Bone marrow (tissue), 2 donors: ENCODE results near the gene GPATCH1.
"Not testable (repeated sequence)": the region's sequence is repeated elsewhere in the genome, so short reads cannot be mapped to it uniquely, and the experiment has no call there.

ENCODE experiments used
- DNase-seq, 2 donors: peaks; one replicate each; lab custom pipeline; 2025; lab: John Stamatoyannopoulos, UW

GPATCH1 gene

DNA sequence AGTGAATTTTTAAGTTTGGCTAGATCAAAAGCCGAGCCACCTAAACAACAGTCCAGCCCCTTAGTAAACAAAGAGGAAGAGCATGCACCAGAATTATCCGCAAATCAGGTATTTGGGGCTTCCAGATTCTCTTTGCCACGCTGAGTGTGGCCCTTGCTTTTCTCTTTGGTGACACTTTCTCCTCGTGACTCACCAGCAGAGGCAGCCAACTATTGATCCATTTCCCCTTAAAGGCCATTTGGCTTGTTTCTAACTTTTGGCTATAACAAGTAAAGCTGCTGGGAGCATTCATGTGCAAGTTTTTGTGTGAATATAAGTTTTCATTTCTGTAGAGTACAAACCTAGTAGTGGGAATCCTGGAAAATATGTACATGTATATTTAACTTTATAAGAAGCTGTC lies 33.3 kb downstream of the GPATCH1 start:
- no peak for DNase-seq

DNA sequence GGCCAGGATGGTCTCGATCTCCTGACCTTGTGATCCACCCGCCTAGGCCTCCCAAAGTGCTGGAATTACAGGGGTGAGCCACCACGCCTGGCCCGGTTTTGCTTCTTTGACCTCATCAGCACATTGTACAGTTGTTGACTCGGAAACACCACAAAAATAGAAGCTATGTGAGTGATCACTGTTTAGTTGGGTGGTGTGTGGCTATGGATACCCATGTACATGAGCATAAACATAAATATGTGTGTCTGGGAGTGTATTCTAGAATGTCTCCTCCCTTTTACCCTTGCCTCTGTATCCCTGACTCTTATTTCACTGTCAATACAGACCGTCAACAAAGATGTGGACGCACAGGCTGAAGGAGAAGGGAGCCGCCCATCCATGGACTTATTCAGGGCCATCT lies 36.5 kb downstream of the GPATCH1 start:
- no peak for DNase-seq

DNA sequence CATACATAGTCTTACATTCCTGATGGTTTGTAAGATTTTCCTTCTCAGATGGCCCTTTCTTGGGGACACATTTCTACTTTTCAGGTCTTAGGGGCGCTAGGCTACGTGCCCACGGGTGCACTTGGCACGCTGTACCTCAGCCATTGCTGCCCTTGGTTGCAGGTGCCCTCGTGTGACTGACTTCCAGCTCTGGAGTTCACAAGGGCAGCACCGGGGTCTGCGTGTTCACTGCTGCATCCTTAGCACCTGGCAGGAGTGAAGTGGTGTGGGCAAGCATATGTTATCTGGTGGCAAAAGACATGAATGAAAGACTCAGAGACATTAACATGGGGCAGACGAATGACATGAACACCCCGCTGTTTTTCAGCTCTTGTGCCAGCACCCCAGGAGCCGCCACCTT lies 37.7 kb downstream of the GPATCH1 start:
- no peak for DNase-seq

DNA sequence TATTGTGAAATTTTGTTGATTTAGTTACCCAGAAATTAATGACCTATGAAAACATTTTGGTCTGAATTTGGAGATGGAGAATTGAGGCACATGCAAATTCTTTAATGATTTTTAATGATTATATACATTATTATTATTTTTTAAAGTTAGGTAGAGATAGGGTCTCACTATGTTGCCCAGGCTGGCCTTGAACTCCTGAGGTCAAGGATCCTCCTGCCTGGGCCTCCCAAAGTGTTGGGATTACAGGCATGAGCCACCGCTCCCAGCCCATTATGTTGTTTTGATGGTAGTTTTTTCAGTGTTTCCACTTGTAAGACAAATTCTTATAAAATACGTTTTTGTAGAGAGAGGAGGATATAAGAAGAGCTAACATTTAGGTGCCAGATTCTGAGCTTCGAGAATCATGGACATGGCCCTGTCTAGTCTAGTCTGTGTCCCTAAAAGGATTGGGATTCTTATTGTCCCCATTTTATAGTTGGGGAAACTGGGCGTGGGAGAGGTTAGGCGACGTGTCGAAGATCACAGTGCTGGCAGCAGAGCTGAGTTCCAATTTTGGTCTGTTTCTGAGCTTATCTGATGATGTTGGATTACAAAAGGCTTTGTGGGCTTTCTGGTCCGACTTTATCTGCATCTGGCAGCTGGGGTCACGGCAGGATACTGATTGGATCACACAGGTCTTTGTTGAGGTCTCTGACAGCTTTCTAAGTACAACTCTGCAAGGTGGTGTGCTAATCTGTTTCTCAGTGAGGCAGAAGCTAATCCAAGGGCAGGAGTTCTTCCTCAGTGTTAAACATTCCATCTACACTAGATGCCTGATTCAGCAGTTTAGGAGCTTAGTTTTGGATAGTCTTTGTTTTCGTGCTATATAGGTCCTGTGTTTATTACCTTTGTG lies 43.5 kb downstream of the GPATCH1 start:
- DNase-seq = no peak

DNA sequence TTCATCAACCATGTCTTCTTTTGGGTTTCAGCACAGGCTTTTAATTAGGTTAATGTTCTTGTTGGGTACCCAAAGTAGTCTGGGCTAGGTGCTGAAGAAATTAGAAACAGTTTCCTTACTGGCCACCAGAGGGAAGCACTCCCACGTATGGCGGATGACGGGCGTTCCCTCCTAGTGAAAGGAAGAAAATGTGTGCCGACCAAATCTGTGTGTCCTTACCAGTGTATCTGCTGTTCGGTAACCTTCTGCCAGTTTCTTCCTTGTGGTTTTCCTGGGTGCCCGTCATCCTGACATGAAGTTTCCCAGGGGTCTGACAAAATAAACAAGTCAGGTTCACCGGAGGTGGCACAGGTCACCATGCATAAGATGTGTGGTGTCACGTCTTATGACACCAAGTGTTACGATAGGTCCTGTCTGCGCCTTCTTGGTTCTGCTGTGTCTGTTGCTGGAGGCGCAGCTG lies 45.0 kb downstream of the GPATCH1 start:
- DNase-seq = no peak

DNA sequence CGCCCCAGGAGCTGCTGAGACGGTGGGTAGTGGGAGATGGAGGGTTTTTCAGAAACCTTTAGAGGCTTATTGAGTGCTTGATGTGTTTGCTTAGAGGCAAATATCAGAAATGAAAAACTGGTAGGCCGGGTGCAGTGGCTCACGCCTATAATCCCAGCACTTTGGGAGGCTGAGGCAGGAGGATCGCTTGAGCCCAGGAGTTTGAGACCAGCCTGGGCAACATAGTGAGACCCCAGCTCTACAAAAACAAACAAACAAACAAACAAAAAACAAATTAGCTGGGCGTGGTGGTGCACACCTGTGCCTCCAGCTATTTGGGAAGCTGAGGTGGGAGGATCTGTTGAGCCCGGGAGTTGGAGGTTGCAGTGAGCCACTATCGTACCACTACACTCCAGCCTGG lies 45.7 kb downstream of the GPATCH1 start:
- DNase-seq = not testable (repeated sequence)

DNA sequence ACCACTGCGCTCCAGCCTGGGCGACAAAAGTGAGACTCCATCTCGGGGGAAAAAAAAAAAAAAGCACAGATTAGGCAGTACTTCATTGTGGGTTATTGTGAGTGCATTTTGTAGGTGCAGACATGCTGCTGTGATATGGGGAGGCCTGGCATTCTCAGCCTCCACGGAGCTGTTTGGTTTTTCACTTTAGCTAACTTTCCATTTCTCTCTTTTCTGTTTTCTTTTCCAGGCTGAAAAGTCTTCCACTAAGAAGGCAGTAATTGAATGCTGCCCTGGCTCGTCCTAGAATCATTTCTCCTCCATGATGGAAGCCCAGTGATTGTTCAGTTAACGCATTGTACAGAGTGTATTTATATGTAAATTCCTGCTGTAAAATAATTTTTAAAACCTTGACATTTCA lies 48.9 kb downstream of the GPATCH1 start:
- DNase-seq = no peak

DNA sequence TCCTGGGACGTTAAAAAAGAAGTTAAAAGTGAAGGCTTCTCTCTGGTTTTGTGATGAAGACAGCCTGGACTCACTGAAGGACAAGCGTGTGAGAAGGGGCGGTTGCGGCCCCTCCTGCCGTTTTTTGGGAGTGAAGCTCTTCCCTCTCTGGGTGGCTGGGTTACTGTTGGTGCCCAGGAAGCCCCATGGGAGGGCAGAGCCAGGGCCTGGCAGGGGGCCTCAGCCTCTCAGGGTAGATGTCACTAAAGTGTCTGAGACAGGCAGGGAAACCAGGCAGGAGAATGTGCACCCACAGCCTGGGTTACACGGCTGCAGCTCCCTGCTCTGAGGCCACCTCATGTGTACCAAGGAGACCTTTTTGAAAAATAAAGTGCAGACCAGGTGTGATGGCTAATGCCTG lies 49.5 kb downstream of the GPATCH1 start:
- DNase-seq = no peak

DNA sequence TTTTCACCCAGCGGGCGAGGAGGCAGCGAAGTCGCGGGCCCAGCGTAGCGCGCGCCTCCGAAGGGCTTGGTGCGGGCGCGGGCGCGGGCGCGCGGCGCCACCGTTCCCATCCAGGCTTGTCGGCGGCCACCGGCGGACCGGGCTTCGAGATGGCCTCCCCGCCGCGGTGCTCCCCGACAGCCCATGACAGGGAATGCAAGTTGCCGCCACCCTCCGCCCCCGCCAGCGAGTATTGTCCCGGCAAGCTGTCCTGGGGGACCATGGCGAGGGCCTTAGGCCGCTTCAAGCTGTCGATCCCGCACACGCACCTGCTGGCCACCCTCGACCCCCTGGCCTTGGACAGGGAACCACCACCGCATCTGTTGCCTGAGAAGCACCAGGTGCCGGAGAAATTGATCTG lies 51.0 kb downstream of the GPATCH1 start, which contains the start of gene WDR88:
WDR88 (plus strand) TSS at position 94 of the 400 bp plus-strand sequence; CDS start at position 150, 56 bp downstream.
- DNase-seq = no peak

DNA sequence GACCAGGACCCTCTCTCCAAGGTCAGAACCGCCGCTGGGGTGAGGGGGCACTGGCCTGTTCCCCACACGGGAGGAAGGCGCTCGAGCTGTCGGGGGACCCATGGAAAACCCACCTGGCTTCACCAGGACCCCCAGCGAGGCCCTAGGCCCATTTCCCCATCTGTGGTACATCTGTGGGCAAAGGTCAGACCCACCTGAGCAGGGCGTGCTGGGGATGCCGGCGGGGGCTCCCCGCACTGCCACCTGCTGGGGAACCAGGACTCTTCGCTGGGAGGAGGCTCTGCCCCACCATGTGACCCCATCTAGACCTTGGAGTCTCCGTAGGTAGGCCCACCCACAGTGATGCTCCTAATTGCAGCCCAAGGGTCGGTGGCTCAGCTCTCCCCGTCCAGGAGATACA lies 51.4 kb downstream of the GPATCH1 start:
- no peak for DNase-seq

DNA sequence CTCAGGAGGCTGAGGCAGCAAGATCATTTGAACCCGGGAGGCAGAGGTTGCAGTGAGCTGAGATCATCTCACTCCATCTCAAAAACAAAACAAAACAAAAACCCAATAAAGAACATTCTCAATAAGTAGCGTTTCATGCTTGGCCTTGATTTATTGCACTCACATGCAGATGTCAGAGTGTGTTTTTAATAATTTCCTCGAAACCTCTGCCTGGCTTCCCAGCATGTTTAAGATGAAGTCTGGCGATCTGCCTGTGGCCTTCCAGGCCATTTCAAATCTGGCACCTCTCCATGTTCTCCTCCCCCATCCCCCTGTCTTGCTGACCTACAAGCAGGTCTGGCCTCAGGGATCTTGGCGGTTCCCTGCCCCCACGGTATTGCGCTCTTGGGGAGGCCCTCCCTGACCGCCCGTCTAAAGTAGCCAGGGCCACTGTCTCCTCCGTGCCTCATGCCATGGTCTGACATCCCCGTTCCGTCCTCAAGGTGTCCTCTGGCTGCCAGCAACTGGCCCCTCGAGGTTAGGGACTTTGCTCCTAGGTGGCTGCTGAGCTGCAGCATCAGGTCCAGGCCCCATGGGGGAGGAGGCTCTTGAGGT lies 52.6 kb downstream of the GPATCH1 start:
- DNase-seq = no peak

DNA sequence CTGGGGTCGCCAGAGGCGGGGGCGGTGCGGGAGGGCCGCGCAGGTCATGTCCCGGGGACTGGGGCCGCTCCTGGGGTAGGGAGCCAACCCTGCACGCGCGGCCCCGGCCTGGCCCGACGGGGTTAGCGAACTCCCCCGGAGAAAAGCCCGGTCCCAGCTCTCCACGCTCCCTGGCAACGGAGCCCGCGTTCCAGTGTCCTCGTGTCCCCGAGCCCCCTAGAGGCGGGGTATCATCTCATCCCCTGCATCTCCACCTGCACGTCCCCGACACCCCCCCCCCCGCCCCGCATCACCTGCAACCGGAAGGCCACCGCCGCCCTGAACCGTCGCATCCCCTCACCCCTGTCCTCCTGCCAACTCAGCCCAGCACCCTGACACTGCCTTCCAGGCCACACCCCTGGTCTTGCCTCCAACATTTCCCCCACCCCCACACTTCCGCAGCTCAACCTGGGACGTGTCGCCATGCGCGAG lies 53.6 kb downstream of the GPATCH1 start:
- DNase-seq = no peak

DNA sequence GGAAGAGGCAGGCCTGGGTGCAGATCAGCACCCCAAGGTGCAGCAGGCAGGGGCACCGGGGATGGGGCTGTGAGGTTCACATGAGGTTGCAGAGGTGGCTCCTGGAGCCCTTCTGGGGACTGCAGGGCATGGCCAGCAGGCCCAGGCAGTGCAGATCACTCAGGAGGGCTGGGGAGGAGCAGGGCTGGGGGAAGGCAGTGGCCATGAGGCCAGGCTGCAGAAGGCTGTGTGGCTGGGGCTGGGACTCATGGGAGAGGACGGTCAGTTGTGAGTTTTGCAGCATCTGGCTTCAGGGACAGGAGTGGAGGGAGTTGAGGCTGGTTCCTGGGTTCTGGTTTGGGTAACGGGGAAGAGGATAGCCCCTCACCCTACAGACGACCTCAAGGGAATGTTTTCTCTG lies 58.2 kb downstream of the GPATCH1 start:
- no peak for DNase-seq

DNA sequence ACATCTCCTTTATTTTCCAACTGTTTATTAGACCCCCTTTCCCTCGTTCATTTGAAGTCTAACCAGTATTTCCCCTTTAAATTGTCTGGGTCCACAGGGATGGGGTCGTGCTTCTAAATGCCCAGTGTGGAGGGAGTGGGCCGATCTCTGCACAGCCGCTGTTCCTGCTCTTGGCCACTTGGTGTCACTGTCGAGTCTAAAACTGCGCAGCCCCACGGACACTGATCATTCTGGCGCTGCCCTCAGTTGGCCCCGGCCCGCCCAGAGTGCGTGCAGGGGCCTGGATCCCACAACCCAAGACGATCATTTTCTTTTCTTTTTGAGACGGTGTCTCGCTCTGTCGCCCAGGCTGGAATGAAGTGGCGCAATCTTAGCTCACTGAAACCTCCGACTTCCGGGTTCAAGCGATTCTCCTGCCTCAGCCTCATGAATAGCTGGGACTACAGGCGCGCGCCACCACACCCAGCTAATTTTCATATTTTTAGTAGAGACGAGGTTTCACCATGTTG lies 63.0 kb downstream of the GPATCH1 start:
- peak in 1 of 2 donors; percentile 15 for DNase-seq

DNA sequence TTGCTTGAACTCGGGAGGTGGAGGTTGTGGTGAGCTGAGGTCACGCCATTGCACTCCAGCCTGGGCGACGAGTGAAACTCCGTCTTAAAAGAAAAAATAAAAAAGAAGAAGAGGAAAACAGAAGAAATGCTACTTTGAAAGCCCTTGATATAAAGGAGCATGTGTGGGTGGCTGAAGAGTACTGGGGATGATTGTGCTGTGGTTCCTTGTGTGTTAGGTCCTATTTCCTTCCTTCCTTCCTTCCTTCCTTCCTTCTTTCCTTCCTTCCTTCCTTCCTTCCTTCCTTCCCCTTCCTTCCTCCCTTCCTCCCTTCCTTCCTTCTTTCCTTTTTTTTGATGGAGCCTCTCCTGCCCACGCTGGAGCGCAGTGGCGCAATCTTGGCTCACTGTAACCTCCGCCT lies 65.2 kb downstream of the GPATCH1 start:
- no peak for DNase-seq

DNA sequence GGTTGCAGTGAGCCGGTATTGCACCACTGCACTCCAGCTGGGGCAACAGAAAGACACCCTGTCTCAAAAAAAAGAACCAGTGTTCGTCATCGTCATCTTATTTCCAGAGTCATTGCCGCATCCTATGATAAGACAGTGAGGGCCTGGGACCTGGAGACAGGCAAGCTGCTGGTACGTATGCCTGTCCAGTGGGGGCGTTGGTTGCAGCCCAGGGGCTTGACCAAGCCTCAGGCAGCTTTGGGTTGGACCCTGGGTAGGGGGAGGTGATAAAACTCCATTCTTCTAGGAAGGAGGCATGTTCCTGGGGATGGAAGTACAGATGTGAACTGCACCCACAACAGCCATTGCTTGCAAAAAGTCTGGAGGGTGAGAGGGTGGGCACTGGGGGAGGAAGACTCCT lies 66.6 kb downstream of the GPATCH1 start:
- no peak for DNase-seq

DNA sequence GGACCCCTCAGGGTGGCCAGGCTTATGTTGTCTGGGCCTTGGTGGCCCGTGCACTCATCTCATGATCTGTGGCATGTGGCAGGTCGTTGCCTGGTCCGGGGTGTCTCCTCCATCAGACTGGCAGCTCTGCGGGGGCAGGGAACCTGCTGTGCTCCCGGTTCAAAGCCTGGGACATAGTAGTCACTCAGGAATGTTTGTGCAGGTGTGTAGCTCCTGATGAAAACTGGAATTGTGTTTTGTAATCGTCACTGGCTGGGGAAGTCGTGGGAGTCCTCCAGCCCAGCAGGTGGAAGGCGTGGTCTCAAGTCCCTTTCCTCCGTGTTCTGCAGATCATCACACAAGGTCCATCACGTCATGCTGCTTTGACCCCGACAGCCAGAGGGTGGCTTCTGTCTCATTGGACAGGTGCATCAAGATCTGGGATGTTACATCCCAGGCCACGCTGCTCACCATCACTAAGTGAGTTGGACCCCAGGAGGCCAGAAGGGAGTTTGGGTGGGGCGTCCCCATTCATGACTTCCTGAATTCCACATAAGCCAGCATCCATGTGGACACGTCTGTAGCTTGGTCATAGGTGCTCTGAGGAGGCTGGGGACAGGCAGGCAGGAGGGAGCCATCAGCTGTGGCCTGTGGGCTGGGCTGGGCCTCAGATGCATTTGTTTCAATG lies 70.0 kb downstream of the GPATCH1 start:
- DNase-seq = no peak

DNA sequence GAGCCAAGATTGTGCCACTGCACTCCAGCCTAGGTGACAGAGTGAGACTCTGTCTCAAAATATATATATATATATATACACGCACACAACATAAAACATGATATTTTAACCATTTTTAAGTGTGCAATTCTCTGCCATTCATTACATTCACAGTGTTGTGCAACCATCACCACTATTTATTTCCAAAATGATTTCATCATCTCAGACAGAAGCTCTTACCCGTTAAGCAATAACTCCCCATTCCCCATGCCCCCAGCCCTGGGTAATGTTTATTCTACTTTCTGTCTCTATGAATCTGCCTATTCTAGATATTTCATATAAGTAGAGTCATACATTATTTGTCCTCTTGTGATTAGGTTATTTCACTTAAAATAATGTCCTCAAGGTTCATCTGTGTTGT lies 71.2 kb downstream of the GPATCH1 start:
- no peak for DNase-seq

DNA sequence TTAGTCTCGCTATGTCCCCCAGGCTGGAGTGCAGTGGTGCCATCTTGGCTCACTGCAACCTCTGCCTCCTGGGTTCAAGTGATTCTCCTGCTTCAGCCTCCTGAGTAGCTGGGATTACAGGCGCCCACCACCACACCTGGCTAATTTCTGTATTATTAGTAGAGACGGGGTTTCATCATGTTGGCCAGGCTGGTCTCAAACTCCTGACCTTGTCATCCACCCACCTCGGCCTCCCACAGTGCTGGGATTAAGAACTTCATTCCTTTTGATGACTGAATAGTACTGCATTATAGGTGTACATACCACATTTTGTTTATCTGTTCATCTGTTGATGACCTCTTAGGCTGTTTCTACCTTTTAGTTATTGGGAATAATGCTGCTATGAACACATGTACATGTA lies 71.6 kb downstream of the GPATCH1 start:
- DNase-seq = not testable (repeated sequence)

DNA sequence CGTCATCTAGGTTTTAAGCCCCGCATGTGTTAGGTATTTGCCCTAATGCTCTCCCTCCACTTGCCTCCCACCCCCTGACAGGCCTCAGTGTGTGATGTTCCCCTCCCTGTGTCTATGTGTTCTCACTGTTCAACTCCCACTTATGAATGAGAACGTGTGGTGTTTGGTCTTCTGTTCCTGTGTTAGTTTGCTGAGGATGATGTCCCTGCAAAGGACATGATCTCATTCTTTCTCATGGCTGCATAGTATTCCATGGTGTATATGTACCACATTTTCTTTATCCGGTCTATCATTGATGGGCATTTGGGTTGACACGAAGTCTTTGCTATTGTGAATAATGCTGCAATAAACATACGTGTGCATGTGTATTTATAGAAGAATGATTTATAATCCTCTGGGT lies 73.3 kb downstream of the GPATCH1 start:
- not testable (repeated sequence) for DNase-seq

DNA sequence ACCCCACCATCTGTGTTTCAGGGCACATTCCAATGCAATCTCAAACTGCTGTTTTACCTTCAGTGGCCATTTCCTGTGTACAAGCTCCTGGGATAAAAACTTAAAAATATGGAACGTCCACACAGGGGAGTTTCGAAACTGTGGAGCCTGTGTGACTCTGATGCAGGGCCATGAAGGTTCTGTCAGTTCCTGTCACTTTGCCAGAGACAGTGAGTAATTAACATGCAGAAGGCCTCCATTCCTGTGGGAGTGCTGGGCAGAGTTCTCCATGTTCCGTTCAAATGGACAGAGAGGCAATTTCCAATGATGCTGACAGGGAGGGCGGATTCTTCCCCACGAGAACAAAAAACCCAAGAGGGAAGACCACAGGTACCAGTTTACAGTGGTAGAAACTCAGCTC lies 75.4 kb downstream of the GPATCH1 start:
- no peak for DNase-seq

DNA sequence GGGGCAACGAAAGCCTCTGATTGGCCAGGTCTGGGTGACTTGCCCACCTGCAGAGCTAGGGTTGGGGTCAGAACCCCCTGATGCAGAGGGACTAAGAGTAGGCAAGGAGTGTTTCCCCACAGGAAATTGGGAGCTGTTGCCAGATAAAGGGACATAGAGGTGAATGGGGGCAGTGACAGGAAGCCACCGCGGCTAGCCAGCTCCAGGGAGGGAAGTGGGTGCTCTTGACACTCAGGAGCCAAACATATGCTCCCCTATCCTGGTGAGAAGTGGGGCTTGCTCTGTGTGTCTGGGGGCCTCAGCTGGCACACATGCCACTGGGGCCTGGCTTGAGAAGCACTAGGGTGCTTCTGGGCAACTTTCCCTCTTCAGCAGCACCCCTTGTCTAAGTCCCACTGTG lies 76.9 kb downstream of the GPATCH1 start:
- peak in 1 of 2 donors; percentile 3 for DNase-seq

DNA sequence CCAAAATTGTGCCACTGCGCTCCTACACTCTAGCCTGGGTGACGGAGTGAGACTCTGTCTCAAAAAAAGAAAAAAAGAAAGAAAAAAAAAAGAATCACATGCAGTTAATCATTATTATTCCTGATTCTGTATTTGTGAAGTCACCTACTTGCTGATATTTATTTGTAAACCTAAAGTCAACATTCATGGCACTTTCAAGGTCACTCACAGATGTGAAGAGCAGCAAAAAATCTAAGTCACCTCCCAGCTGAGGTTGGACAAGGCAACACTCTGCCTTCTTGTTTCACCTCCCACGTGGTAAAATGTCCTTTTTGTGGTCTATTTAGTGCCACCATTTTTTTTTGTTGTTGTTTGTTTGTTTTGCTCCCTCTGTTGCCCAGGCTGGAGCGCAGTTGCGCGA lies 77.4 kb downstream of the GPATCH1 start:
- no peak for DNase-seq
